ENCODE results near the gene GXYLT1.
A peak's percentile ranks its signal among the peaks of the same experiment; 100 is the strongest.
"Not testable (repeated sequence)": the region's sequence is repeated elsewhere in the genome, so short reads cannot be mapped to it uniquely, and the experiment has no call there.

GXYLT1 gene

DNA sequence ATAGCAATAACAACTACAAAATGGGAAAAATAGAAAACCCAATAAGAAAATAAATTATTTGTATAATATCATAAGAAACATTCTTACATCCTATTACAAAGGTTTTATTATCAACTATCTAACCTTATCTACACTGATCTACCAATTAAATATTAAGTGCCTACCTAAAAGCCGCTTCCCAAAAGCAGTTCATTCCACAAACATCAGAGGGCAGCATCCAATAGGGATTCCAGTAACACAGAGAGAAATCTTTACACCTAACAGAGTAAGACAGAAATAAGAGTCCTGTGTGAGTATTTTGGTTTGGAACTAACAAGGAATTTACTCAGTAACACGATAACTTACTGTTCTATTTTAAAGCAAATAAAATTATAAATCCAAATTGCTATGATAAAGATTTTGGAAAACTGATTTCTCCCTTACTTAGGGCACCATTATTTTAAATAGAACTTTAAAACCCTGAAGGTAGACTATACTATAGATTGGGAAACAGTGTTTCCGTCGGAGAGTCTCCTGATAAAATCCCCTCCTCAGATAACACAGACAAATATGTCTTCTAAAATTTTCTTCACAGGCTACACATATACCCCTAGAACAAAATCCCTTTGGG lies 15.0 kb downstream of the GXYLT1 start:
- Mint-ChIP-seq H3K9me3 (no peaks in the 10 kb centered on the region), H3K4me1 (peaks cover 26% of the 10 kb centered on the region), H3K4me3 (no peak overlapping the region), H3K27ac (no peak overlapping the region), H3K36me3 (peaks cover 4% of the 10 kb centered on the region), H3K27me3 (no peaks in the 10 kb centered on the region)
- ATAC-seq (ENCODE audit: low read depth) (peak; percentile 59), DNase-seq (ENCODE audit: low spot score in 2 of 2) (peak in 1 of 2 donors; percentile 23)

DNA sequence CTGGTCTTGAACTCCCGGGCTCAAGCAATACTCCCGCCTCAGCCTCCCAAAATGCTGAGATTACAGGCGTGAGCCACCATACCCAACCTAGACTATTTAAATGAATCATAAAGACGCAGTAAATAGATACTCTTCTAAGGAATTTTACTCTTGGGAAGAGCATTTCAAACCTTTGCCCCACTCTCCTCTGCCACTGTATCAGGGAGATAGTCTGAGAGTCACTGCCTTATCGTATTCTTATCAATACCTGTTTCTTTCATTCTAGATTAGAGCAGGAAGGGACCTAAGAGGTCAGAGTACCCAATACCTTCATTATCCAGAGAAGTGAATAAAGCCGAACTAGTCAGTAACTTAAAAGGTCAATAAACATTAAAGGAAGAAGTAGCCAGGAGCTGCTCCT lies 15.8 kb downstream of the GXYLT1 start:
- Mint-ChIP-seq H3K4me1 (peaks cover 23% of the 10 kb centered on the region), H3K4me3 (no peak overlapping the region), H3K36me3 (peaks cover 2% of the 10 kb centered on the region), H3K9me3 (no peaks in the 10 kb centered on the region), H3K27ac (no peak overlapping the region), H3K27me3 (no peaks in the 10 kb centered on the region)
- DNase-seq (ENCODE audit: low spot score in 2 of 2) (no peak), ATAC-seq (ENCODE audit: low read depth) (no peak)

DNA sequence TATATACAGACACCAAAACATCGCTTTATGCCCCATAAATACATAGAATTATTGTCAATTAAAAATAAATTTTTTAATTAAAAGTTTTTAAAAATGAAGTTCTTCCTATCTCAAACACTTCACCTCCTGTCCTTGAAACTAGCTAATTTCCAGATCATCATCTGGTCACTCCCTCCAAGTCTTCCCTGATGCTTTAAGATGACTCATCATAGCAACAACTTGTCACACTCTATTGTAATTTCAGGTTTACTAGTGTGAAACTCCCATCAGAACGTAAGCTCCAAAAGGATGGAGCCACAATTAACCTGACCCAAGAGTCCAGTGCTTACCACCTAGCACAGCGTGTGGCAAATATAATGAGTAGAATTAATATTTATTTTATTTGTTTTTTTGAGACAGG lies 16.3 kb downstream of the GXYLT1 start:
- Mint-ChIP-seq H3K4me3 (no peak overlapping the region), H3K36me3 (no peaks in the 10 kb centered on the region), H3K27me3 (no peaks in the 10 kb centered on the region), H3K27ac (peak overlapping the region; percentile 45), H3K9me3 (no peaks in the 10 kb centered on the region), H3K4me1 (peaks cover 20% of the 10 kb centered on the region)
- DNase-seq (ENCODE audit: low spot score in 2 of 2) (no peak), ATAC-seq (ENCODE audit: low read depth) (no peak)

DNA sequence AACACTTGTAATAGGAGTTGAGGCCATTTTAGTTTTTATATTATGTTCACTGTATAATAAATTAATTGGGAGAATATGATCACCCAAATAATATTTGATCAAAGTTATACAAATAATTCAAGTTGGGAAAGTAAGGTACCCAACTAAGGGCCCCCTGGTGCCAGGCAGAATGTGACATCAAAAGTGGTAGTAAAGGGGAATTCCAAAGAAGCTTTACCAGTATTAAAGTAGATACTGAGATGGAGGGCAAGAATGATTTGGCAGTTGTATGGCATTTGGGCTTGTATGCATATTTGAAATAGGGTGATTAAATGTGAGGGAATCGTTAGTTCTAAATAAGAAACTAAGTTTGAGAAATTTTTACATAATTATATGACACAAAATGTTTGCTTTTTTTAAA lies 17.7 kb downstream of the GXYLT1 start:
- ATAC-seq (ENCODE audit: low read depth) (peak; percentile 41), DNase-seq (ENCODE audit: low spot score in 2 of 2) (no peak)
- Mint-ChIP-seq H3K27ac (no peak overlapping the region), H3K4me3 (no peak overlapping the region), H3K4me1 (peaks cover 19% of the 10 kb centered on the region), H3K27me3 (no peaks in the 10 kb centered on the region), H3K36me3 (no peaks in the 10 kb centered on the region), H3K9me3 (no peaks in the 10 kb centered on the region)

DNA sequence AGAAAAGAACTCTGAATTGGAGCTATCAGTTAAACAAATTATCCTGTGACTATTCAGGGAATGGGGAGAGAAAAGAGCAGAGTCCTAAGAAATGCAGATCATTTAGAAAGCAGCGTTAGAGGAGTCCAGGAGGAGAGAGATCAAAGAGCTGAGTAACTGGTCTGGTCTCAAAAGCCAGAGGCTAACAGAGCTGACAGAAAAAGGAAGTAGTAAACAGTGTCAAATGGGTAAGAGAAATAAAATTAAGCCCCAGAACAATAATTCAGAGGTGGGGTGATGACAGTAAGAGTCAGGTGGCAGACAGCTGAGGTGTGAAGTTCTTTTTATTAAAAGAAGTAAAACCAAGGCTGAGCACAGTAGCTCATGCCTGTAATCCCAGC lies 19.3 kb downstream of the GXYLT1 start:
- peaks cover 3% of the 10 kb centered on the region for H3K36me3 Mint-ChIP-seq
- H3K4me1 Mint-ChIP-seq = peaks cover 11% of the 10 kb centered on the region
- no peak overlapping the region for H3K27ac Mint-ChIP-seq
- ATAC-seq (ENCODE audit: low read depth) (peak; percentile 77), DNase-seq (ENCODE audit: low spot score in 2 of 2) (no peak)
- no peaks in the 10 kb centered on the region for H3K27me3 Mint-ChIP-seq
- H3K9me3 Mint-ChIP-seq = no peaks in the 10 kb centered on the region
- H3K4me3 Mint-ChIP-seq = no peak overlapping the region

DNA sequence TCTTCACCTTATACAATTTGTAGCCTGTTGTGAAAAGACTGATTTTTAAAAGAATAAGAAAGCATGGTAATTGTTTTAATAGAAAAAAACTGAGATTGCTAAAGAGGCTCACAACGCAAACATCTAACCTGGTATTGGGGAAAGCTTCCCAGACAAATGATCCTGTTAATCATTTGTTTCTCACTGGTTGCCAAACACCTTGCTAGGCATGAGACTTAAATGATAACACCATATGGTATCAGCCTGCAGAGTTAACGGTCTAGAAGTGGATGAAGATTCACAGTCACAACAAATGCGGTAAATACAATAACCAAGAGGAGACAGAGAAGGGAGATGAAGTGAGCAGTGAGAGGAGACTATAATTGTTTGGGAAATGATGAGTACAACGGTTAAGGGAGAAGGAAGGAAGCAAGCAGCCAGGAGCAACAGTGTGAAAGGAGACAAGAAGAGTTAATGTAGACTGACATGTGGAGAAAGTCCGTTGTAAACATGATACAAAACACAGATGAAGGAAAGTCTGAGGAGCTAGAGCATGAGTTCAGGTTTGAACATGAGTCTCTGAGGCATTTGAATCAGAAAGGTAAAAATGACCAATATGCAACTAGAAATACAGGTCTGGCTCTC lies 19.8 kb downstream of the GXYLT1 start:
- H3K4me3 Mint-ChIP-seq = no peak overlapping the region
- peaks cover 3% of the 10 kb centered on the region for H3K36me3 Mint-ChIP-seq
- no peak overlapping the region for H3K27ac Mint-ChIP-seq
- H3K27me3 Mint-ChIP-seq = no peaks in the 10 kb centered on the region
- ATAC-seq (ENCODE audit: low read depth) = no peak
- H3K4me1 Mint-ChIP-seq = peaks cover 11% of the 10 kb centered on the region
- DNase-seq (ENCODE audit: low spot score in 2 of 2) = no peak
- H3K9me3 Mint-ChIP-seq = no peaks in the 10 kb centered on the region

DNA sequence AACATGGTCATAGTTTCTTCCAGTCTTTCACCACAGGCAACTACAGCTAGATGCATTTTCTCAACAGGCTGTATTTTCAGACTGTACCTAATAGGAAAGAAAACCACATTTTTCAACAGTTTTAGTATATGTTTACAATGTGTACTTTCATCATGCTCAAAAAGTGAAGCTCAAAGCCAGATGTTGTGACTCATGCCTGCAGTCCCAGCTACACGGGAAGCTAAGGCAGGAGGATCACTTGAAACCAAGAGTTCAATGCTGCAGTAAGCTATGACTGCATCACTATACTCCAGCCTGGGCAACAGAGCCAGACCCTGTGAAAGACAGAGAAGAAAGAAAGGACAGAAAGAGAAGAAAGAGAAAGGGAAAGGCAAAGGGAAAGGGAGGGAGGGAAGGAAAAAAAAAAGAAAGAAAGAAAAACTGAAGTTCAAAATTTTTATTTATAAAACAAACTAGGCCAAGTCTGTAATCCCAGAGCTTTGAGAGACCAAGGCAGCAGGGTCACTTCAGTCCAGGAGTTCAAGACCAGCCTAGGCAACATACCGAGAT lies 25.5 kb downstream of the GXYLT1 start:
- no peak for ATAC-seq (ENCODE audit: low read depth)
- Mint-ChIP-seq H3K9me3 (peaks cover 2% of the 10 kb centered on the region), H3K27me3 (no peaks in the 10 kb centered on the region), H3K4me3 (no peak overlapping the region), H3K4me1 (peaks cover 9% of the 10 kb centered on the region), H3K27ac (peak overlapping the region; percentile 9), H3K36me3 (peaks cover 23% of the 10 kb centered on the region)
- DNase-seq (ENCODE audit: low spot score in 2 of 2) = no peak

DNA sequence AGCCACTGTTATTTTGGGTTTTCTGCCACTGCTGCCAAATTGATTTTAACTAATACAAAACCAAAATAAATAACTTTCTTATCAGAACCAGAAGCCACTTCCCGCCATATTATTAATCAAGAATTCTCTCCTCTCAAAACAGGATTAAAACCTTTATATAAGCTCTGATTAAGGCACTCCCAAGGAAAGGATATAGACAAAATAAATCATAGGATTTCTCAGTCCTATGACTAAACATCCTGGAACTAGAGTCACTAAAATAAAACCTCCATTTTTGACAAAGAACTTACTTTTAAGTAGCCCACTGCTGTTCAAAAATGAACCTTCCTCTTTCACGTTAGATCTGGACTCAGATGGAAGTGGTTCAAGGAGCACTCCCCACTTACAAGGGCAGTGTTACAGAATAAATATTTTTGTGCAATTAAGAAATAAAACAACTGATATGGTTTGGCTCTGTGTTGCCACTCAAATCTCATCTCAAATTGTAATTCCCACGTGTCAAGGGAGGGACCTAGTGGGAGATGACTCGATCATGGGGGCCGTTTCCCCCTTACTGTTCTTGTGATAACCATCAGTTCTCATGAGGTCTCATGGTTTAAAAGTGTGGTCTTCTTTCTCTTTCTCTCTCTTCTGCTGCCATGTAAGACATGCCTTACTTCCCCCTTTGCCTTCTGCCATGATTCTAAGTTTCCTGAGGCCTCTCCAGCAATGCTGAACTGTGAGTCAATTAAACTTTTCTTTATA lies 26.4 kb downstream of the GXYLT1 start:
- DNase-seq (ENCODE audit: low spot score in 2 of 2) (no peak), ATAC-seq (ENCODE audit: low read depth) (no peak)
- no peak overlapping the region for H3K4me3 Mint-ChIP-seq
- peaks cover 3% of the 10 kb centered on the region for H3K9me3 Mint-ChIP-seq
- H3K4me1 Mint-ChIP-seq = peaks cover 13% of the 10 kb centered on the region
- peaks cover 27% of the 10 kb centered on the region for H3K36me3 Mint-ChIP-seq
- no peaks in the 10 kb centered on the region for H3K27me3 Mint-ChIP-seq
- H3K27ac Mint-ChIP-seq = peak overlapping the region; percentile 24

DNA sequence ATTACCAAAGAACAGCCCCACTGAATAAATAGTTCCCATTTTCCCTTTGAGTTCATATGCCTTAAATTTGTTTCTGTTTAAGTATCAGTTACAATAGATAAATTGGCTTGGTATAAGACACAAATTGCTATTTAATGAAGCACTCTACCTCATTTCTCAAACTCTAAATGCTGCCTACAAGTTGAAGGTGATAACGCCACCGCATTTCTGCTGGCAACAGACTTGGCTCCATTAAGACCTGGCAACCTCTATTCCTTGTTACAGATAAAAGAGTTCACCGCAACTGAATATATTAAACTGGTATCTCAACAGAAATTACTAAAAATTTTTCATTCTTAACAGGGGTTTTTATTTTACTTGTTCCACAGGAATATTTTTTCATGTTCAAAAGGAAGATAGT lies 35.6 kb downstream of the GXYLT1 start:
- Mint-ChIP-seq H3K4me3 (no peak overlapping the region), H3K27ac (no peak overlapping the region), H3K9me3 (peaks cover 3% of the 10 kb centered on the region), H3K27me3 (no peaks in the 10 kb centered on the region), H3K4me1 (peaks cover 2% of the 10 kb centered on the region), H3K36me3 (peaks cover 31% of the 10 kb centered on the region)
- ATAC-seq (ENCODE audit: low read depth) = no peak
- DNase-seq (ENCODE audit: low spot score in 2 of 2) = no peak

DNA sequence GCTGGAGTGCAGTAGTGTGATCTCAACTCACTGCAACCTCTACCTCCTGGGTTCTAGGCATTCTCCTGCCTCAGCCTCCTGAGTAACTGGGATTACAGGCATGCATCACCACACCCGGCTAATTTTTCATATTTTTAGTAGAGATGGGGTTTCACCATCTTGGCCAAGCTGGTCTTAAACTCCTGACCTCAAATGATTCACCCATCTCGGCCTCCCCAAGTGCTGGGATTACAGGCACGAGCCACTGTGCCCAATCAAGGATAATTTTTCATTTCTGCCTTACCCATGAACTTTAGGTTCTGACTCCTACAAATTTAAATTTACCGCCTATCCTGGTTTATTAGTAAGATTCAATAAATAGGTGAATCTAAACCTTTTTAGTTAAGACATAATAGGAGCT lies 37.9 kb downstream of the GXYLT1 start:
- not testable (repeated sequence) for H3K4me1 Mint-ChIP-seq; H3K4me3 Mint-ChIP-seq; H3K9me3 Mint-ChIP-seq; H3K27me3 Mint-ChIP-seq; H3K27ac Mint-ChIP-seq; DNase-seq (ENCODE audit: low spot score in 2 of 2); ATAC-seq (ENCODE audit: low read depth)
- H3K36me3 Mint-ChIP-seq = peaks cover 18% of the 10 kb centered on the region

DNA sequence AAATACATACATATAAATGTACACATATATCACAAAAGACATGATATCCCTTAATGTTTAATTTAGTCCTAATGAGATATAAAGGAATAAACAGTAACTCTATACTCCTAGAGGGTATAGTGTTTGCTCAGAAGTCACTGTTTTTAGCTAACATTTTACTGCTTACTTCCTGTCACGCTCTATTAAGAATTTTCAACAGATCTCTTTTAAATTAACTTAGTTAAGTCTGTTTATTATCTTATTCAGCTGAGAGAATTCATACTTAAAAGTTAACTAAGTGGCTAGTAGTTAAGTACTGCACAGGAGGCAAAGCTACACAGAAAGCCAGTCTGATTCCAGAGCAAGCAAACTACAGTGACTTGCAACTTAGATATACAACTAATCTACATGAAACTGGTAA lies 39.9 kb downstream of the GXYLT1 start:
- Mint-ChIP-seq H3K27ac (peak overlapping the region; percentile 72), H3K36me3 (peaks cover 10% of the 10 kb centered on the region), H3K4me1 (no peaks in the 10 kb centered on the region), H3K27me3 (no peaks in the 10 kb centered on the region), H3K9me3 (no peaks in the 10 kb centered on the region), H3K4me3 (no peak overlapping the region)
- ATAC-seq (ENCODE audit: low read depth) (no peak), DNase-seq (ENCODE audit: low spot score in 2 of 2) (no peak)

DNA sequence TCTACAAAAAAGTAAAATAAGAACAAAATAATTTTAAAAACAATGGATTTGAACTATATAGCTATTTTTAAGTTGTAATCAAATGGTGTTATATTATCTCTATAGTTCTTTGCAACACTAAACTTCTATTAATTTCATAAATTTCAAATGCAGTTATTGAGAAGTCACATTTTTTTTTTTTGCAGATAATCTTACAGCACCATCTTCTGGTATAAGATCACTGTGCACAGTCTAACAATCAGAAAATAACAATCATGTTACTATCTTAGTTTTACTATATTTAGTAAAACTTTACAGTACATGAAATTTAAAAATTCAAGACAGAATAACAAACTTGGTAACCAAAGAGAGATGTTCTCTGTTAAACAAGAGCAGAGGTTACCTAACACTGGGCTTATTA lies 40.6 kb downstream of the GXYLT1 start:
- Mint-ChIP-seq H3K4me1 (no peaks in the 10 kb centered on the region), H3K27ac (no peak overlapping the region), H3K9me3 (no peaks in the 10 kb centered on the region), H3K36me3 (peaks cover 9% of the 10 kb centered on the region), H3K27me3 (no peaks in the 10 kb centered on the region), H3K4me3 (no peak overlapping the region)
- DNase-seq (ENCODE audit: low spot score in 2 of 2) (no peak), ATAC-seq (ENCODE audit: low read depth) (no peak)

DNA sequence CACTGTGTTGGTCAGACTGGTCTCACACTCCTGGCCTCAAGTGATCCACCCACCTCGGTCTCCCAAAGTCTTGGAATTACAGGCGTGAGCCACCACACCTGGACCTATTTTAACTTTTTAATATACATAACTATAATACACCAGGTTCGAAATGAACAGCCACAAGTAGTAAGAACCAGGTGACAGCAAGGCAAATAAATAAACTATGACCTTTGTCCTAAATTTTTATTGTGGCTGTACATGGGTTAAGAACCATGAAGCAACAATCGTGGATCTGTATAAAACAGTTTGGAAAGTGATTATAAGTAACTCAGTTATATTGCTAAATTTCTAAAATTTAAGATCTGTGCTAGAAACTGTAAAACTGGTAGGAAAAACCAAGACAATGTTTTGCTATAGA lies 41.5 kb downstream of the GXYLT1 start:
- H3K27ac Mint-ChIP-seq = no peak overlapping the region
- no peaks in the 10 kb centered on the region for H3K9me3 Mint-ChIP-seq
- ATAC-seq (ENCODE audit: low read depth) (no peak), DNase-seq (ENCODE audit: low spot score in 2 of 2) (no peak)
- no peak overlapping the region for H3K4me3 Mint-ChIP-seq
- H3K4me1 Mint-ChIP-seq = peaks cover 3% of the 10 kb centered on the region
- H3K36me3 Mint-ChIP-seq = peaks cover 6% of the 10 kb centered on the region
- no peaks in the 10 kb centered on the region for H3K27me3 Mint-ChIP-seq

DNA sequence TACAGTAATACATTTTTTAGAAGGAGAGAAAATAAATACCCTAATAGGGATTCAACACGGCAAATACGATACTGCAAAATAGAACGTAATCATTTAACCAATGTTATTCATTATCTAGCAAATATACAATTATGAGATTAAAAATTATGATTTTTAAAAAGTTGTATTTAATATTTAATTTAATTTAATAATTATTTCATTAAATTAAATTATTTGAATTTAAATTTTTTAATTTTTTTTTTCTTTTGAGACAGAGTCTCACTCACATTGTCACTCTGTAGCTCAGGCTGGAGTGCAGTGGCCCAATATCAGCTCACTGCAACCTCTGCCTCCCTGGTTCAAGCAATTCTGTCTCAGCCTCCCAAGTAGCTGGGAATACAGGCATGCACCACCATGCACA lies 42.0 kb downstream of the GXYLT1 start:
- Mint-ChIP-seq H3K27me3 (no peaks in the 10 kb centered on the region), H3K27ac (no peak overlapping the region)
- no peak for ATAC-seq (ENCODE audit: low read depth)

More for the DNA sequence above, 42.0 kb downstream of the GXYLT1 start:
- DNase-seq (ENCODE audit: low spot score in 2 of 2) = no peak
- H3K4me3 Mint-ChIP-seq = no peak overlapping the region
- H3K9me3 Mint-ChIP-seq = no peaks in the 10 kb centered on the region
- H3K36me3 Mint-ChIP-seq = peaks cover 8% of the 10 kb centered on the region
- H3K4me1 Mint-ChIP-seq = peaks cover 6% of the 10 kb centered on the region
